GM12872 (cell line): ENCODE data around the gene CDH20.

Experiments
- TF ChIP-seq, protein P1 (sequence below): IDR thresholded peaks from 3 replicates; pipeline ENCODE4 v1.5.1; 2011; ENCODE audit warnings: low read depth, mild to moderate bottlenecking, low read length, moderate library complexity; ENCODE audit not compliant: insufficient read depth

Gene CDH20

DNA sequence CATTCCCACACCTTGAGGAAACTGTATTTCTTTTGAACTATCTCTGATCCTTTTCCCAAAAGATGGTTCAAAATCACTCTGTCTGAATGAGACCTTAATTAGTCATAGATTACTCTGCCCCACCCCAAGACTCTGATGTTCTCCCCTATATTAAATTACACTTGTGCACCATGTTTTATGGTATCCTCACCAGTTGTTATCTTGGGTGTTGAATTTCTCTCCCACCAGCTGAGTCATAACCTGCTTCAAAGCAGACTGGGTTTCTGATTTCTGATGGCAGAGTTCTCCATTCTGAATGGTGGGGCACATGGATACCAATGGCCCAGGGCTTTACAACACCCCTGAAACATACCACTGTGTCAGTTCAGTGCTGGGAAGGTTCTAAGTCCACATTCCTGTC, 15.0 kb downstream of the CDH20 start:
- TF ChIP-seq, protein P1, sequence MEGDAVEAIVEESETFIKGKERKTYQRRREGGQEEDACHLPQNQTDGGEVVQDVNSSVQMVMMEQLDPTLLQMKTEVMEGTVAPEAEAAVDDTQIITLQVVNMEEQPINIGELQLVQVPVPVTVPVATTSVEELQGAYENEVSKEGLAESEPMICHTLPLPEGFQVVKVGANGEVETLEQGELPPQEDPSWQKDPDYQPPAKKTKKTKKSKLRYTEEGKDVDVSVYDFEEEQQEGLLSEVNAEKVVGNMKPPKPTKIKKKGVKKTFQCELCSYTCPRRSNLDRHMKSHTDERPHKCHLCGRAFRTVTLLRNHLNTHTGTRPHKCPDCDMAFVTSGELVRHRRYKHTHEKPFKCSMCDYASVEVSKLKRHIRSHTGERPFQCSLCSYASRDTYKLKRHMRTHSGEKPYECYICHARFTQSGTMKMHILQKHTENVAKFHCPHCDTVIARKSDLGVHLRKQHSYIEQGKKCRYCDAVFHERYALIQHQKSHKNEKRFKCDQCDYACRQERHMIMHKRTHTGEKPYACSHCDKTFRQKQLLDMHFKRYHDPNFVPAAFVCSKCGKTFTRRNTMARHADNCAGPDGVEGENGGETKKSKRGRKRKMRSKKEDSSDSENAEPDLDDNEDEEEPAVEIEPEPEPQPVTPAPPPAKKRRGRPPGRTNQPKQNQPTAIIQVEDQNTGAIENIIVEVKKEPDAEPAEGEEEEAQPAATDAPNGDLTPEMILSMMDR: no peak

DNA sequence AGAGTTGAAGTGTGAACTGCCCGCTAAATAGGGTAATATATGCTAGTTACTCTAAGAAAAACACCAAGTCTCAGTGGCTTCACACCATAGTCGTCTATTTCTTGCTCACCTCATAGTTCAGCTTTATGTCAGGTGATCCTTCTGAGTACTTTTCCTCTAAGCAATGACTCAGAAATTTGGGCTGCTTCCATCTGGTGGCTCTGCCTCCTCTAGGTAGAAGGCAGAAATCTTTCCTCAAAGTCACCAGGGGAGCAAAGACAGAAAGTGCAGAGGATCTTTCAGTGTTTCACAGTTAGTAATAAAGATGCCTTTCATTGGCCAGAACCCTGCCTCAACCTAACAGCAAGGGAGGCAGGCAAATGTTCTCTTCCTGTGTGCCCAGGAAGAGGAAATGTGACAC, 17.3 kb downstream of the CDH20 start:
- TF ChIP-seq, protein P1: no peak

DNA sequence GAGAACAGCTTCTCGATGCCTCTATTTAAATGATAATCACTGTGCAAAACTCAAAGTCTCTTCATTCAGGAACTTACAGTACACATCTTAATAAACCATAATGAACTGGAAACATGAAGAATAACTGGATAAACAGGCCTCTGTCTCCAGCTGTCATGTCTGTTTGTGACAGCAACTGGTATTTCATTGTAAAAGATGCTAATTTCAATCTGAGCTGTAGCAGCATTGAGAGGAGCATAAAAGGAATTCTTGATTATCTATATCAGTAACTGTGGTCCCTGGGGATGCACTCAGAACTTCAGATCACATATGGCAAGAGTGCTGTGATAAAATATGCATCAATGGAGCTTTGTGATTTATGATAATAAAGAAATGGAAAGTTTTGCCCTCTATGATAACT, 18.8 kb downstream of the CDH20 start:
- TF ChIP-seq, protein P1: no peak

DNA sequence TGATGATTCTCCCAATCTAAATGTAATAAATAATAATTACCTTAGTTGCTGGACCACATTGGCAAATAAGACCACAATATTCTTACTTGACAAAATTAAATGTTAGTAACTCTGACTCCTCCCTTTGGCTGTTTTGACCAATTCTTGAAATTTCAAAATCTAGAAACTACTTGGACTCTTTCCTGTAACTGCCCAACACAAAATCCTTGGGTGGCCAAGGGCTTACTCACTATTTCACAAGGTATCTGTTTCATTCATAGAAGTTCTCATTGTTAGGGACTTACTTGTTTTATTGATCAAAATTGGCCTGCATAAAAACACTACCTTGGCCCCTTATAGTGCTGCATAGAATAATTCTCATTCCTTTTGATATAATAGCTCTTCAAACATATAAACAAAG, 19.4 kb downstream of the CDH20 start:
- TF ChIP-seq, protein P1: no peak

DNA sequence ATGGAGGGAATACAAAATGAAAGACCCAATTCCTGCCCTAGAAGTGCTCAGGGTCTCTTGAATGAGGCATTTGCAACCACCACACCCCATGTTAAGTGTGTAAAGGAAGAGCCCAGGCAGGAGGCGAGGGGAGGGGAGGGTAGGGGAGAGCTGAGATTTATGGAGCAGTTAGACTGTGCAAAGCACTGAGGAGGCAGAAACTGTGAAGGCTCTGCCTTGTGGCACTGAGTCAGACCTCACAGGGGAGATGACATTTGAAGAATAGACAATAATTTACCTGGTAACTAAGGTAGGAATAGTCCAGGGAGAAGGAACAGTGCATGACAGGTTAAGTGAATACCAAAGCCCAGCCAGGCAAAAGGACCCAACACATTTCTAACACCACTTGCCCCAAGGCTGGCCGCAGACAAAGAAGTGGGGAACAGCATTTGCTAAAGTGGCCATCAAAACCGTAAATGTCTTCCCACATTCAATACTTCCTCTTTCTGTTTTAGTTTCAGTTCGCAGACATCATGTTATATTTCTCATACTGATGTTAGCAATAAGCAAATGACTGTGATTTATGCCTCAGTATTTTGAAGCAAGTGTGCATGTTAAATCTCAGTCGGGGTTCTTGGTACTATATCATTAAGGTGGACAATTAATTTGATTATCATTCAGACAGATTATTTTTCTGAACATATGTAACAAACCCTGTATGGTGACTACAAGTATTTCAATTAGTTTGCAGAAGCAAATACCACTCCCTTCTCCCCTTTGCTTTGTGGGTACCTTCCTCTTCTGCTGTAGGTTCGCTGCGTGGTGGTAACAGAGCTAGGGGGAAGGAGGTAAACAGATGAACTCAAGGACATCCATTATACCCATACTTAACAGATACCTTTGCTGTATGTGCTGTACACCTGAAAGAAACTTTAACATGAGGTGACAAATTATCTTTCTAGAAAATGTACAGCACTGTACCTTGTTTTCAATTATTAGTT, 27.5 kb downstream of the CDH20 start:
- TF ChIP-seq, protein P1: no peak

DNA sequence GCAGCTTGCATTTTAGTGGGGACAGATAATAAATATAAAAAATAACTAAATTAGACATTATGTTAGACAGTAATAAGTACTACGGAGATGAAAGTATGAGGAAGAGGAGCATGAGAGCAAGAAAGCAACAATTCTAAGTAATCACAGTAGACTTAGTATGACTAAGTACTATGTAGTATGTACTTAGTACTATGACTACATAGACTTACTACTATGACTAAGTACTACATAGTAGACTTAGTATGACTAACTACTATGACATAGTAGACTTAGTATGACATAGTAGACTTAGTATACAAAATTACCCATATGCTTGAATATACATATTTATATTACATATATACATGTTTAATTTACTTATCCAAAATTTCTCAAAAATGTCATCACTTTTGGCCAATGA, 29.3 kb downstream of the CDH20 start:
- TF ChIP-seq, protein P1: no peak

DNA sequence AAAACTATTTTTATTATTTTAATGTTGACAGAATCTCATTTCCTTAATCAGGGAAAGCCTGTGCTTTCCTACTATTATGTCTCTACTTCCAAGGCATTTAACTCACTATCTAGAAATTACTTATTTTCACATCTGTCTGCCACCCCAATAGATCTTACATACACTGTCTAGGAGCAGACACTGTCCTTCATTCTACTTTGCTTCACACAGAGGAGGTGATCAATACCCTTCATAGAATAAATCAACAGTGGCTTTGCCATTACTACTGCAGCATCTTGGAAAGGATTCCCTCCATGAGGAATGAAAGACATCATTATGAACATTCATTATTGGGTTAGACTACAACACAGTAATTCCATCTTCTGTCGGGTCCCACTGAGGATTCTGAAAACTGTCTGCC, 31.7 kb downstream of the CDH20 start:
- TF ChIP-seq, protein P1: no peak
